GM12875 (cell line): ENCODE measurements around the gene MRI1.
A peak's percentile ranks its signal among the peaks of the same experiment; 100 is the strongest.
"Not testable (repeated sequence)": the region's sequence is repeated elsewhere in the genome, so short reads cannot be mapped to it uniquely, and the experiment has no call there.

Experiments used
- H3K4me3 ChIP-seq: one replicate; pipeline ENCODE4 v1.5.1; 2011; ENCODE audit warnings: low read depth, low read length, control low read depth
- TF ChIP-seq, protein P1 (sequence below): IDR thresholded peaks from 2 replicates; pipeline ENCODE4 v1.5.1; 2011; ENCODE audit warnings: low read depth, mild to moderate bottlenecking, control low read depth, inconsistent platforms, low read length, moderate library complexity, borderline replicate concordance; ENCODE audit not compliant: insufficient read depth

The MRI1 gene

GRCh38 chr19:13768510-13768909 lies 4.2 kb downstream of the MRI1 start:
- TF ChIP-seq, protein P1, sequence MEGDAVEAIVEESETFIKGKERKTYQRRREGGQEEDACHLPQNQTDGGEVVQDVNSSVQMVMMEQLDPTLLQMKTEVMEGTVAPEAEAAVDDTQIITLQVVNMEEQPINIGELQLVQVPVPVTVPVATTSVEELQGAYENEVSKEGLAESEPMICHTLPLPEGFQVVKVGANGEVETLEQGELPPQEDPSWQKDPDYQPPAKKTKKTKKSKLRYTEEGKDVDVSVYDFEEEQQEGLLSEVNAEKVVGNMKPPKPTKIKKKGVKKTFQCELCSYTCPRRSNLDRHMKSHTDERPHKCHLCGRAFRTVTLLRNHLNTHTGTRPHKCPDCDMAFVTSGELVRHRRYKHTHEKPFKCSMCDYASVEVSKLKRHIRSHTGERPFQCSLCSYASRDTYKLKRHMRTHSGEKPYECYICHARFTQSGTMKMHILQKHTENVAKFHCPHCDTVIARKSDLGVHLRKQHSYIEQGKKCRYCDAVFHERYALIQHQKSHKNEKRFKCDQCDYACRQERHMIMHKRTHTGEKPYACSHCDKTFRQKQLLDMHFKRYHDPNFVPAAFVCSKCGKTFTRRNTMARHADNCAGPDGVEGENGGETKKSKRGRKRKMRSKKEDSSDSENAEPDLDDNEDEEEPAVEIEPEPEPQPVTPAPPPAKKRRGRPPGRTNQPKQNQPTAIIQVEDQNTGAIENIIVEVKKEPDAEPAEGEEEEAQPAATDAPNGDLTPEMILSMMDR = no peak

GRCh38 chr19:13770013-13770635 lies 5.8 kb downstream of the MRI1 start:
- no peak overlapping the region for H3K4me3 ChIP-seq
- TF ChIP-seq, protein P1 = no peak

More at GRCh38 chr19:13768510-13768909, 4.2 kb downstream of the MRI1 start:
- no peak overlapping the region for H3K4me3 ChIP-seq

DNA sequence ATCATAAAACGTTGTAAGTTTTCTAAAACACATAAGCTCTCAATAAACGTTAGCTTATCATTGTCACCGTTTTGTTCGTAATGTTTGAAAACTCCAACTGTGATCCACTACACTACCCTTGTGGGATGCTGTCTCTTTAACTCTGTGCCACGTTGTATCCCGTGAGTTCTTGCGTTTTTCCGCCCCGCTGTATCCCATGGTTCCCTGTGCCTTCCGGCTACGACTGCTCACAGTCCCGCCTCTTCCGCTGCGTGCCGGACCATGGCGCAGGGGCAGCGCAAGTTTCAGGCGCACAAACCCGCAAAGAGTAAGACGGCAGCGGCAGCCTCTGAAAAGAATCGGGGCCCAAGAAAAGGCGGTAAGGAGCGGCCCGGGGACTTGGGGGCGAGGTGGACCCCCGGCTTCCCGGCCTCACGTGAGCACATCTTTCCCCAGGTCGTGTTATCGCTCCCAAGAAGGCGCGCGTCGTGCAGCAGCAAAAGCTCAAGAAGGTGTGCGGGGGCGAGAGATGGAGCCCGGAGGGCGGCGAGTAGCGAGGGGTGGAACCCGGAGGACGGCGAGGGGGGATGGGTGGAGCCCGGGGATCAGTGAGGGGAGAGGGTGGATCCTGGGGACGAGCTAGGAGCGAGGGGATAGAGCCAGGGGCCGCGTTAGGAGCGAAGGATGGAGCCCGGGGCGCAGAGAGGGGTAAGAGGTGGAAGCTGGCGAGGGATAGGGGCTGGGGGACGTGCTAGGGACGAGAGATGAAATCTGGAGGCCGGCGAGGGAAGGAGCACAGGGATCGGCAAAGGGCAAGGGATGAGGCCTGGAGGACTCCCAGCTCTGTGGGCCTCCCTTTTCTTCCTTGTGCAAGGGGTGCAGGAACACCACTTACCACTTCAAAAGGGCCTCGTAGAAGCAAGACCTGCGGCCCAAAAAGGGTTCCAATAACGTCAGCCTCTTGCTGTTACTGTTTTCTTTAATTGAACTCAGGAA lies 10.2 kb downstream of the MRI1 start, which contains the start of gene C19orf53:
Gene C19orf53 (plus strand): TSS at position 240 of the 975 bp plus-strand sequence. CDS start 22 bp downstream, at position 262.
- TF ChIP-seq, protein P1 = no peak
- H3K4me3 ChIP-seq = peak within 1 kb of the TSS; percentile 97

DNA sequence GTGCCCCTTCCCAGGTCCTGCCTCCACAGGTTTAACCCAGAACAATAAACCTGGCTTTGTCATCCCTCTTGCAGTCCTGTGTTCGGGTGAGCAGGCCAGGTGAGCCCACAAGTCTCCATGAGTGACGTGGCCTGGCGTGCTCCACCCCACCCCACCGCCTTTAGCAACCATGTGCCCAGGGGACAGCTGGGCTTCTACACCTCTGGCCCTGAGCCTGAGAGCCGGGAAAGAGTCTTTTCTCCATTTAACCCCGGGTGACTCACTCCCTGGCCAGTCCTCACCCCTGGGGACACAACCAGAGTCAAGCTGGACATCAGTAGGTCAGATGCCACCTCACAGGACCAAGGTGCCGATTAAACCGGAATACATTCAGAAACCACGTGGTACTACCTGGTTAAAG lies 14.1 kb downstream of the MRI1 start:
- TF ChIP-seq, protein P1 = no peak
- H3K4me3 ChIP-seq = no peak overlapping the region

GRCh38 chr19:13778847-13779246 lies 14.5 kb downstream of the MRI1 start:
- no peak overlapping the region for H3K4me3 ChIP-seq
- TF ChIP-seq, protein P1 = no peak

DNA sequence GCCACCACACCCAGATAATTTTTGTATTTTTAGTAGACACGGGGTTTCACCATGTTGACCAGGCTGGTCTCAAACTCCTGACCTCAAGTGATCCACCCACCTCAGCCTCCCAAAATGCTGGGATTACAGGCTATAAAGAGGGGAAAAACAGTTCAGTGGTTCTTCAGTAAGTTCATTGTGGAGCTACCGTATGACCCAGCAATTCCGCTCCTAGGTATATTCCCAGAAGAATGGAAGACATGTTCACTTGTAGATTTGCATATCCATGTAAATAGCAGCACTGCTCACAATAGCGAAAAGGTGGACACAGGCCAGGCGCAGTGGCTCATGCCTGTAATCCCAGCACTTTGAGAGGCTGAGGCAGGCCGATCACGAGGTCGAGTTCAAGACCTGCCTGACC lies 15.5 kb downstream of the MRI1 start:
- H3K4me3 ChIP-seq = not testable (repeated sequence)

- no peak overlapping the region for H3K4me3 ChIP-seq
These were observed 17.2 kb downstream of the MRI1 start for GRCh38 chr19:13781547-13781946.

More at GRCh38 chr19:13781547-13781946, 17.2 kb downstream of the MRI1 start:
- TF ChIP-seq, protein P1 = no peak
